ENCODE data around the gene FUT4. TPM values are rescaled to one million over a fixed set of nuclear protein-coding genes. Genes with fewer than 3 reads are reported as not detected.

FUT4 gene
- total RNA-seq, 1 experiment from 2014 or later = 5.7 TPM

DNA sequence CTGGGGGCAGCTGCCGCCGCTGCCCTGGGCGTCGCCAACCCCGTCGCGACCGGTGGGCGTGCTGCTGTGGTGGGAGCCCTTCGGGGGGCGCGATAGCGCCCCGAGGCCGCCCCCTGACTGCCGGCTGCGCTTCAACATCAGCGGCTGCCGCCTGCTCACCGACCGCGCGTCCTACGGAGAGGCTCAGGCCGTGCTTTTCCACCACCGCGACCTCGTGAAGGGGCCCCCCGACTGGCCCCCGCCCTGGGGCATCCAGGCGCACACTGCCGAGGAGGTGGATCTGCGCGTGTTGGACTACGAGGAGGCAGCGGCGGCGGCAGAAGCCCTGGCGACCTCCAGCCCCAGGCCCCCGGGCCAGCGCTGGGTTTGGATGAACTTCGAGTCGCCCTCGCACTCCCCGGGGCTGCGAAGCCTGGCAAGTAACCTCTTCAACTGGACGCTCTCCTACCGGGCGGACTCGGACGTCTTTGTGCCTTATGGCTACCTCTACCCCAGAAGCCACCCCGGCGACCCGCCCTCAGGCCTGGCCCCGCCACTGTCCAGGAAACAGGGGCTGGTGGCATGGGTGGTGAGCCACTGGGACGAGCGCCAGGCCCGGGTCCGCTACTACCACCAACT lies 1.0 kb downstream of the FUT4 start:
- Histone ChIP-seq H3K9me3 (ENCODE audit: control insufficient read depth in 1 of 2, insufficient read depth in 1 of 2, low read depth in 1 of 2, low read length in 2 of 2) (no peaks in the 10 kb centered on the region), H3K27me3 (ENCODE audit: insufficient read depth, low read length) (no peaks in the 10 kb centered on the region), H3K36me3 (ENCODE audit: control insufficient read depth in 1 of 2, insufficient read depth in 2 of 2, low read length in 2 of 2) (no peaks in the 10 kb centered on the region), H3K4me2 (ENCODE audit: low read length) (peak overlapping the region; percentile 71), H3K27ac (ENCODE audit: low read depth, low read length) (peak overlapping the region; percentile 94), H3K9me2 (ENCODE audit: insufficient read depth) (no peaks in the 10 kb centered on the region), H3K79me2 (ENCODE audit: insufficient read depth, low read length) (peaks cover 9% of the 10 kb centered on the region; the same call in 1 of the 2 replicates), H3K9ac (ENCODE audit: low read length) (peak overlapping the region; percentile 75), H2AFZ (ENCODE audit: low read depth, low read length, poor library complexity, severe bottlenecking) (no peak overlapping the region), H3K4me3 (replicated peaks in 1 of 2; ENCODE audit: low read depth in 1 of 2, low read length in 2 of 2) (peak overlapping the region; percentile 57 to 66), H3K4me1 (ENCODE audit: control insufficient read depth in 1 of 2, insufficient read depth in 2 of 2, low read length in 2 of 2) (peaks cover 8 to 20% of the 10 kb centered on the region in 2 experiments; a peak in 3 of 4 replicates), H4K20me1 (ENCODE audit: insufficient read depth) (no peaks in the 10 kb centered on the region)
- TF ChIP-seq CEBPB (IDR thresholded peaks at IDR 0.05; ENCODE audit: low read depth) (no peak), SRF (IDR thresholded peaks at IDR 0.05; ENCODE audit: low read depth) (no peak)
- ATAC-seq = no peak; the same call in 1 of the 2 replicates
- intact Hi-C loops (cut with micrococcal nuclease) = no loop called here
- BruUV-seq (replicated peaks) = no TSS peak
- RAD21 ChIA-PET (ENCODE audit: low non-redundant PET in 1 of 2, low total read pairs in 2 of 2, uncharacterized antibody in 2 of 2, unreplicated experiment in 2 of 2) = no interaction called here
- CTCF ChIA-PET = interaction anchor here (1.3 kb wide), 1 partner anchor 41 kb away, joined by 3 read pairs; no protein-coding TSS in a partner anchor
- POLR2A ChIA-PET = interaction anchor here (0.8 to 1.3 kb wide), 4 partner anchors 13 to 803 kb away, joined by 3 to 4 read pairs (median 4); partner anchors contain the start of genes C11orf54 and TAF1D
- DNase-seq (ENCODE audit: low read depth, low spot score) = no peak

DNA sequence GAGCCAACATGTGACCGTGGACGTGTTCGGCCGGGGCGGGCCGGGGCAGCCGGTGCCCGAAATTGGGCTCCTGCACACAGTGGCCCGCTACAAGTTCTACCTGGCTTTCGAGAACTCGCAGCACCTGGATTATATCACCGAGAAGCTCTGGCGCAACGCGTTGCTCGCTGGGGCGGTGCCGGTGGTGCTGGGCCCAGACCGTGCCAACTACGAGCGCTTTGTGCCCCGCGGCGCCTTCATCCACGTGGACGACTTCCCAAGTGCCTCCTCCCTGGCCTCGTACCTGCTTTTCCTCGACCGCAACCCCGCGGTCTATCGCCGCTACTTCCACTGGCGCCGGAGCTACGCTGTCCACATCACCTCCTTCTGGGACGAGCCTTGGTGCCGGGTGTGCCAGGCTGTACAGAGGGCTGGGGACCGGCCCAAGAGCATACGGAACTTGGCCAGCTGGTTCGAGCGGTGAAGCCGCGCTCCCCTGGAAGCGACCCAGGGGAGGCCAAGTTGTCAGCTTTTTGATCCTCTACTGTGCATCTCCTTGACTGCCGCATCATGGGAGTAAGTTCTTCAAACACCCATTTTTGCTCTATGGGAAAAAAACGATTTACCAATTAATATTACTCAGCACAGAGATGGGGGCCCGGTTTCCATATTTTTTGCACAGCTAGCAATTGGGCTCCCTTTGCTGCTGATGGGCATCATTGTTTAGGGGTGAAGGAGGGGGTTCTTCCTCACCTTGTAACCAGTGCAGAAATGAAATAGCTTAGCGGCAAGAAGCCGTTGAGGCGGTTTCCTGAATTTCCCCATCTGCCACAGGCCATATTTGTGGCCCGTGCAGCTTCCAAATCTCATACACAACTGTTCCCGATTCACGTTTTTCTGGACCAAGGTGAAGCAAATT lies 1.8 kb downstream of the FUT4 start:
- DNase-seq (ENCODE audit: low read depth, low spot score) (no peak), ATAC-seq (no peak)
- H3K4me1 ChIP-seq (ENCODE audit: control insufficient read depth in 1 of 2, insufficient read depth in 2 of 2, low read length in 2 of 2) = peaks cover 8 to 20% of the 10 kb centered on the region in 2 experiments; a peak in 3 of 4 replicates
- H3K36me3 ChIP-seq (ENCODE audit: control insufficient read depth in 1 of 2, insufficient read depth in 2 of 2, low read length in 2 of 2) = no peaks in the 10 kb centered on the region
- H3K27ac ChIP-seq (ENCODE audit: low read depth, low read length) = no peak overlapping the region
- H3K9me3 ChIP-seq (ENCODE audit: control insufficient read depth in 1 of 2, insufficient read depth in 1 of 2, low read depth in 1 of 2, low read length in 2 of 2) = no peaks in the 10 kb centered on the region
- ChIA-PET CTCF (no interaction called here), RAD21 (ENCODE audit: low non-redundant PET in 1 of 2, low total read pairs in 2 of 2, uncharacterized antibody in 2 of 2, unreplicated experiment in 2 of 2) (no interaction called here), POLR2A (interaction anchor here (0.9 kb wide), 1 partner anchor 9 kb away, joined by 3 read pairs; no protein-coding TSS in a partner anchor)
- TSS peak; percentile 50 for BruUV-seq (replicated peaks)
- H3K9ac ChIP-seq (ENCODE audit: low read length) = 0 out of 2 replicates have a peak overlapping the region, but pooled peaks have one; percentile 75
- peak overlapping the region; percentile 57 to 66; a peak in 3 of 4 replicates for H3K4me3 ChIP-seq (replicated peaks in 1 of 2; ENCODE audit: low read depth in 1 of 2, low read length in 2 of 2)
- TF ChIP-seq, protein P1, sequence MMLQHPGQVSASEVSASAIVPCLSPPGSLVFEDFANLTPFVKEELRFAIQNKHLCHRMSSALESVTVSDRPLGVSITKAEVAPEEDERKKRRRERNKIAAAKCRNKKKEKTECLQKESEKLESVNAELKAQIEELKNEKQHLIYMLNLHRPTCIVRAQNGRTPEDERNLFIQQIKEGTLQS (IDR thresholded peaks at IDR 0.05) = no peak
- no peak for TF ChIP-seq CEBPB (IDR thresholded peaks at IDR 0.05; ENCODE audit: low read depth)
- no peak for TF ChIP-seq POLR2AphosphoS5 (IDR thresholded peaks at IDR 0.05; ENCODE audit: low read depth, low read length)
- TF ChIP-seq FOSL1 (IDR thresholded peaks at IDR 0.05; ENCODE audit: low read depth) = no peak
- H3K9me2 ChIP-seq (ENCODE audit: insufficient read depth) = no peaks in the 10 kb centered on the region
- peaks cover 9% of the 10 kb centered on the region; the same call in 1 of the 2 replicates for H3K79me2 ChIP-seq (ENCODE audit: insufficient read depth, low read length)
- H3K4me2 ChIP-seq (ENCODE audit: low read length) = peak overlapping the region; percentile 71
- intact Hi-C loops (cut with micrococcal nuclease) = no loop called here
- no peaks in the 10 kb centered on the region for H4K20me1 ChIP-seq (ENCODE audit: insufficient read depth)
- no peaks in the 10 kb centered on the region for H3K27me3 ChIP-seq (ENCODE audit: insufficient read depth, low read length)
- H2AFZ ChIP-seq (ENCODE audit: low read depth, low read length, poor library complexity, severe bottlenecking) = no peak overlapping the region
